WTC11 (cell line): ENCODE data around the gene PCED1A.

Experiments used
- CTCF ChIP-seq: fragments of 200-600 bp; IDR thresholded peaks from 2 replicates; pipeline ENCODE4 v1.8.0; 2022; ENCODE audit warnings: antibody characterized with exemption
- ESRRA ChIP-seq: sonication (generic); formaldehyde crosslinking; IDR thresholded peaks from 2 replicates; pipeline ENCODE4 v1.8.1; 2022; ENCODE audit warnings: mild to moderate bottlenecking, missing genetic modification reagents, borderline replicate concordance
- GABPB1 ChIP-seq: sonication (generic); formaldehyde crosslinking; IDR thresholded peaks from 2 replicates; pipeline ENCODE4 v1.8.1; 2023; ENCODE audit warnings: mild to moderate bottlenecking, missing genetic modification reagents
- USF2 ChIP-seq: sonication (generic); formaldehyde crosslinking; IDR thresholded peaks from 2 replicates; pipeline ENCODE4 v1.8.1; 2023; ENCODE audit warnings: mild to moderate bottlenecking, missing genetic modification reagents, moderate library complexity
- ZNF121 ChIP-seq: sonication (generic); formaldehyde crosslinking; IDR thresholded peaks from 2 replicates; pipeline ENCODE4 v1.8.0; 2023; ENCODE audit warnings: missing genetic modification reagents

GRCh38 chr20:2840138-2840966 is at the start of gene PCED1A, which contains the start of gene VPS16:
- TF ChIP-seq ZNF121 (CRISPR knock-in tag) (0 out of 2 replicates have a peak, but pooled peaks have one; percentile 16), GABPB1 (CRISPR knock-in tag) (peak; percentile 86), USF2 (peak; percentile 99), CTCF (no peak), ESRRA (CRISPR knock-in tag) (peak; percentile 71)
